KG1 (cell line): ENCODE measurements around the gene GPR155.
A peak's percentile ranks its signal among the peaks of the same experiment; 100 is the strongest.
"Not testable (repeated sequence)": the region's sequence is repeated elsewhere in the genome, so short reads cannot be mapped to it uniquely, and the experiment has no call there.

Experiments
- DNase-seq: peaks from one replicate; lab custom pipeline; 2025; lab: John Stamatoyannopoulos, UW

Gene GPR155

DNA sequence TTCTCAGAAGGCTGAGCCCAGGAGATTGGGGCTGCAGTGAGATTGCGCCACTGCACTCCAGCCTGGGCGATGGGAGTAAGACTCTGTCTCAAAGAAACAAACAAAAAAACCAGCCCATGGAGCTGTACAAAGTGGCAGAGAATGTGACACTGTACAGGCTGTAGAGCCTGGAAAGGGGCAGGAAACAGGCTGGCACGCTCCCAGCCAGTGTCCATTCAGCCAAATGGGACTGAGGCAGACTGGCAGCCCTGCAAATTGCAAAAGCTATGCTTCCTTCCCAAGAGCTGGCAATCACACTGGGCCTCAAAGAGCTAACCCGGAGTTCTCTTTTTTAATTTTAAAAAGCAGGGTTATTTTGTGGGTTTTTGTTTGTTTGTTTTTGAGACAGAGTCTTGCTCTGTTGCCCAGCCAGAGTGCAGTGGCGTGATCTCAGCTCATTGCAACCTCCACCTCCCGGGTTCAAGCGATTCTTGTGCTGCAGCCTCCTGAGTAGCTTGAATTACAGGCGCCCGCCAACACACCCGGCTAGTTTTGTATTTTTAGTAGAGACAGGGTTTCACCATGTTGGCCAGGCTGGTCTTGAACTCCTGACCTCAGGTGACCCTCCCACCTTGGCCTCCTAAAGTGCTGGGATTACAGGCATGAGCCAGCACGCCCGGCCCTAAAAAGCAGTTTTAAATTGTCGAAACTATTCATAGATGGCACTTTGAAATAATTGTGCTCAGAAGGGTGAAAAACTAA is 48.5 kb downstream of the GPR155 start:
- DNase-seq: no peak

DNA sequence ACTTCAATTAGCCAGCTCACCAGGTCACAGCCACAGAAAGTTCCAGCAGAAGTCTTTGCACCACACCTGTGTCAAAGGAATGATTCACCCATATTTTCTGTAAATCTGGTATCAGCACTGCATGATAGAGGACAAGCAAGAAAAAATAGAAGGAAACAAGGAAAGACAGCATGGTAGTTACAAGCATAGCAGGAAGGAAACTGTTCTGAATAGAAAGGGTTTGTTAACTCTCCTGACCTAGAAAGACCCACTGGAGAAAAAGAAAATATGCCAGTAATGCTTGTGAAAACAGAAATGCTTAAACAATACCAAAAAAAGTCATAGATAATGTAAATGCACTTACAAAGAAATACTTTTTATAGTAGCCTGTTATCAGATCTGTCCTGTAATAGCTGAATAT is 50.5 kb downstream of the GPR155 start:
- no peak for DNase-seq

DNA sequence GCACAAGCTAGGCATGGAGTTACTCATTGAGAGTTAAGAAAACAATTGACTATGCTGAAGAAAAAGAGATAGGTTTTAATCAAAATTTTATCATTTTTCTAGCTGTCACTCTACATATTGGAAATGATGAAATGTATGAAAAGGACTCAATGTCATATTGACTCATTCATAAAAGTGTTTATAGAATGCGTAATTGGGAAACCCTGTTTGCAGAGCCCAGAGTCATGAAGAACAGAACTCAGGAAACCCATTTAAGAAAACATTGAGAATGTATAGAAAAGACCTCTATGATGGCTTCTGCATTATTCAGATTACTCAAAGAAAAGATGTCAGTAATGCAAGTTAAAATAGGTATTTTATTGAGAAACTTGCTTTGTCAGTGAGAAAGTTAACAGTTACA is 54.9 kb downstream of the GPR155 start:
- no peak for DNase-seq

DNA sequence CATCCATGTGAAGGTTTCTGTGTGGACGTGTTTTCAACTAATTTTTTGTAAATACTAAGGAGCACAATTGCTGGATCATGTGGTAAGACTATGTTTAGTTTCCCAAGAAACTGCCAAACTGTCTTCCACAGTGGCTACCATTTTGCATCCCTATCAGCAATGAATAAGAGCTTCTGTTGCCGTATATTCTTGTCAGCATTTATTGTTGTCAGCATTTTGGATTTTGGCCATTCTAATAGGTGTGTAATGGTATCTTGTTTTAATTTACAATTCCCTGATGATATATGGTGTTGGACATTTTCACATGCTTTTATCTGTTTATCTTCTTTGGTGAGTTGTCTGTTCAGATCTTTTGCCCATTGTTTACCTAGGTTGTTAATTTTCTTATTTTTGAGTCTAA is 56.8 kb downstream of the GPR155 start:
- DNase-seq: no peak

DNA sequence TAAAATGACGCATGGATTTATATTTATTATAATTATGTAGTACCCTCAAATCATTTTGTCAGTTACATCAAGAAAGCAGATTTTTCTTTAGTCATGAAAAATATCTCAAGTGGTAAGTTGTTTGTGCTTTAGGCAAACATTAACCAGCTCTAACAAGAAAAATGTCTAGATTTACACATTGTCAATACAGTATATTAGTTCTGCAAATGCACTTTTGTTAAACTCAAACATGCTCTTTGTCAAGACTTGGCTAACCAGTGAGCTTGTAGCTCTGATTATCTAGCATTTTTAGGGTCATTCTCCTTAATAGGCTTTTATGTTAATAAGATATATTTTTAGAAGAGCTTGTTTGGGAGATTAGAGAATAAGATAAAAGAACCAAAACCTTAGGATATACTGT is 58.6 kb downstream of the GPR155 start:
- no peak for DNase-seq

DNA sequence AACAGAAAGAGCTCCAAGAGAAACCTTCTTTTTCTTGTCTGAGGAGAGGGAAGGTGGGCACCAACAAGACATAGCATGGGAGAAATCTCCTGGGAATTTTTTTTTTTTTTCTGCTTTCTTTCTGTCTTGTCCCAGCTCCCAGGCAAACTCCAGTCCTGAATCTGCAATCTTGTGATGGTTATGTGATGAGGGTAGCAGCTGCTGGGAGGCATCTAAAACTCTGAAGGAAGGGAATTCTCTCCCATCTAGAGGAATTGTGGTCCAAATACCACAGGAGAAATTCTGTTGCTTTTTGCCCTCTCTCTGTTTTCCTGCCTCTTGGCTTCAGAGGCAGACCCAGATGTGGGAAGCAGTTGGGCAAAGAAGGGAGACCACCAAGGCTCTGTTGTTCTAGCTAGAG is 74.6 kb downstream of the GPR155 start:
- no peak for DNase-seq

DNA sequence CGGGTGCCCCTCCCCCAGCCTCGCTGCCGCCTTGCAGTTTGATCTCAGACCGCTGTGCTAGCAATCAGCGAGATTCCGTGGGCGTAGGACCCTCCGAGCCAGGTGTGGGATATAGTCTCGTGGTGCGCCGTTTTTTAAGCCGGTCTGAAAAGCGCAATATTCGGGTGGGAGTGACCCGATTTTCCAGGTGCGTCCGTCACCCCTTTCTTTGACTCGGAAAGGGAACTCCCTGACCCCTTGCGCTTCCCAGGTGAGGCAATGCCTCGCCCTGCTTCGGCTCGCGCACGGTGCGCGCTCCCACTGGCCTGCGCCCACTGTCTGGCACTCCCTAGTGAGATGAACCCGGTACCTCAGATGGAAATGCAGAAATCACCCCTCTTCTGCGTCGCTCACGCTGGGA is 76.8 kb downstream of the GPR155 start:
- not testable (repeated sequence) for DNase-seq

DNA sequence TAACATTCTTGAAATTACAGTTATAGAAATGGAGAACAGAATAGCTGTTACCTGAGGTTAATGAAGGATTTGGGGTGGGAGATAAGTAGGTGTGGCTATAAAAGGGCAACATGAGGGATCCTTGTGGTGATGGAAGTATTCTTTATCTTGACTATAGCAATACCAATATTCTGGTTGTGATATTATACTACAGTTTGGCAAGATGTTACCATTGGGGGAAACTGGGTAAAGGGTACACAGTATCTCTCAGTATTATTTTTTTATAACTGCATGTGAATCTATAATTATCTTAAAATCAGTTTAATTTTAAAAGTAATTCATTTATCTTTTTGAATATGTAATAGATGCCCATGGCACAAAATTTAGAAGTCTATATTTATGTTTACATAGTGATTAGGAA is 83.2 kb downstream of the GPR155 start:
- no peak for DNase-seq

DNA sequence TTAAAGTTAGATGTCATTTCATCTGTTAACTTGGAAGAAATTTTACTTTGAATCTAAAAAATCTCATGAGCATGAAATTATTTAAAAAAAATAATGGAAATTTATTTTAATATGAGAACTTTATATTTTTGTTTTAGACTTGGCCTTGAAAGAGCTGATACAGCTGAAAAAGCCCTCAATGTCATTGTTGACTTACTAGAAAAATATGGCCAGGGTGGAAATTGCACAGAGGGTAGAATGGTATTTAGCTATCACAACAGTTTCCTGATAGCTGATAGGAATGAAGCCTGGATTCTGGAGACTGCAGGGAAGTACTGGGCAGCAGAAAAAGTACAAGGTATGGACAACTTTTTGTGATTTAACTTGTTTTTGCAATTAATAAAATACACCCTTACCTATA is 86.0 kb downstream of the GPR155 start:
- DNase-seq: no peak

DNA sequence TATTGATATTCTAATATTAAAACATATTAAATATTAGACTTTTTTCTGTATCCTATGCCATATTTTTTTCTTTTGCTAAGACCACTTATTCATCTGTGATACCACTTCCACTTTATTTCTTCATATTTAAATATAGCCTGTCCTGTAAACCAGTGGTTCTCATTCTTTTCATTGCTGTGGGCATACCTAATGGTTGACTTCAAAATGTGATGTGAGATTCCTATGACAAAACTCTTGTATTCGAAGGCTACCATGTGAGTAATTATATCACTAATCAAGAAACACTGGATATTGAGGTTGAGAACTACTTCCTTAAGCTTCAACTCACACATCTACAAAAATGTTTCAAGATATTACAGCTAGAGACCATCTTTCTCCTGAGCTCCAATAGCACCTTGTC is 87.7 kb downstream of the GPR155 start:
- no peak for DNase-seq

DNA sequence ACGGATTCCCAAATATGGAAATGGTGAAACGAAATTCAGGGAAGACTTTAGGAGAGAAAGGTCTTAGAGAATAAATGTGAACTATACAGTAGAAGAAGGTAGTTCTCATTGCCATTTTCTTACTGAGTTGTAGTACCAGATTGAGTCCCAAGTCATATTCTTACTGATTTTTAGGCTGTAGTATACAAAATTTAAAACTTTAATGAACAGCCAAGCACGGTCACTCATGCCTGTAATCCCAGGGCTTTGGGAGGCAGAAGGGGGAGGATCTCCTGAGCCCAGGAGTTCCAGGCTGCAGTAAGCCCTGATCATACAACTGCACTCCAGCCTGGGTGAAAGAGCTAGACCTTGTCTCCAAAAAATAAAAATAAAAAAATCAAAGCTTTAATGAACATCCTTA is 89.1 kb downstream of the GPR155 start:
- no peak for DNase-seq

DNA sequence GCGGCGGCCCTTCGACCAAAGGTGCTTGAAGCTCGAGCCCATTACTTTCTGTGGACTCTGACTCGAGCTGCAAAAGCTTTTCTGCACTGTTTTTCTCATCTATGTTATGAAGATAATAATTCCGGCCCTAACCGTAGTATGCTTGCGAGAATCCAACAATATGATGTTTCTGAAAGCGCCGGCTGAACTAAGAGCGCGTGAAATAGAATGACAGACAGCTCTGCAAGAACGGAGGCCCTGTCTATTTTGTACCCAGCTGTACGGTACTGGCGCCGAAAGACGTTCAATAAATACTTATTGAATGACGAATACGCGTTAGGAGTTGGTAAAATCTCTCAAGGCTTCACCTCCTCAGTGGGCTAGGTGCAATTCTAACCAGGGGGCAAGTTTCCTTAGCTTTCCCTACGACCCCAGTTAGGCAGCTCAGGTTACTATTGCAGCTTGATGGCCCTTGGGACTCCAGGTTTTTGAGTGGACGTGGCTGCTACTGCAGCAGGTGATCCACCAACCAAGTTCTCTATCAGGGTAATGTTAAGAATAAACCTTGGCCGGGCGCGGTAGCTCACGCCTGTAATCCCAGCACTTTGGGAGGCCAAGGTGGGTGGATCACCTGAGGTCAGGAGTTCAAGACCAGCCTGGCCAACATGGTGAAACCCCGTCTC is 90.7 kb downstream of the GPR155 start:
- DNase-seq: peak; percentile 44

DNA sequence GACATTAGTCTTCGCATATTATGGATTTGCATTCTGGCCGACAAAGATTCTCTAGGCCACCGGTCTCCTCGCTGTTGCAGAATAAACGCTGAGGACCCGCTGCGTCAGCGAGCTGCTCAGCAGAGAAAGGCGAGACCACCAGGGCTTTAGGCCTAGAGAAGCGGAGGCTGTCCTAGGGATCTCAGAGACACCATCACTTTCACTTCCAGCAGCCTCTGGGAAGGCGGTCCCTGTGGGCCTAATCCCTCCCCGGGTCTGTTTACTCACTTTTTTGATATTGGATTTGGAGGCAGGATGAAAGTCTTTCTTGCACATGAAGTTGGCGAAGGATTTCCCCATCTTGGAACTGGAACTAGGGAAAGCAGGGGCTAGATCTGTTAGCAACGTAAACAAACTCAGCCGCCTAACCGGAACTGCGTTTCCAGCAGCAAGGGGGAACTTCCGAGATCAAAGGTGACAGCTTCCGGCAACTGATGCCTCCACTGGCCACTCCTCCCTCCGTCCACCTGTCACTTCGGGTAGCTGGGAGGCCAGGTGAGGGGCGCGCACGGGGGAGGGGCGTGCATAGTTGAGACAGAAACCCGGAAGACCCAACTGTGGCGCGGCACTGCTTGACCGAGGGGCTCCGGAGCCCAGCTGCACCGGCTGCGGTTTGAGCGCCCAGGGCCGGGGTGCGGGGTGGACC is 91.4 kb downstream of the GPR155 start, which contains the start of gene SCRN3:
SCRN3 (plus strand) TSS at position 447 of the 685 bp plus-strand sequence. CDS start 2,554 bp downstream, outside the sequence.
- DNase-seq: peak; percentile 54

DNA sequence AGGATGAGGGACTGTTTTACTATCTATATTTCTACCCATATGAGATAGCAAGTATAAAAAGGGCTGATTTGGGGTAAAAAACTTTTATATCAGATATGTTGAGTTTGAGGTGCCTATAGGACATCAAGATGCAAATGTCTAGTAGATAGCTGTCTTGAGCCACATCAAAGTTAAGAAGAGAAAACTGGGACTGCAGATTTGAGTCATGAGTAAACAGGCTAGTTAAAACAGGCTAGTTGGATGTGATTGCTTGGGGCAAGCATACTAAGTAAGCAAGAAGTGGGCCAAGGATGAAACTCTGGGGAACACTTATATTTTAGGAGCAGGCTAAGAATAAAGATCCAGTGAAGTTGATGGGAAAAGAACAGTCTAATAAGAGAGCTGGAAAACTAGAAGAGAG is 94.1 kb downstream of the GPR155 start:
- DNase-seq: no peak

DNA sequence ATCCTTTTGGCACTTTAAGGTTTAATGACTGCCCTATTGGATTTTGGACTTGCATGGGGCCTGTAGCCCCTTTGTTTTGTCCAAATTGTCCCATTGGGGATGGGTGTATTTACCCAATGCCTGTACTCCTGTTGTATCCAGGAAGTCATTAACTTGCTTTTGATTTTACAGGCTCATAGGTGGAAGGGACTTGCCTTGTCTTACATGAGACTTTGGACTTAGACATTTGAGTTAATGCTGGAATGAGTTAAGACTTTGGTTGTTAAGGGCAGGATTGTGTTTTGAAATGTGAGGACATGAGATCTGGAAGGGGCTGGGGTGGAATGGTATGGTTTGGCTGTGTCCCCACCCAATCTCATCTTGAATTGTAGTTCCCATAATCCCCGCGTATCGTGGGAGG is 96.5 kb downstream of the GPR155 start:
- not testable (repeated sequence) for DNase-seq

DNA sequence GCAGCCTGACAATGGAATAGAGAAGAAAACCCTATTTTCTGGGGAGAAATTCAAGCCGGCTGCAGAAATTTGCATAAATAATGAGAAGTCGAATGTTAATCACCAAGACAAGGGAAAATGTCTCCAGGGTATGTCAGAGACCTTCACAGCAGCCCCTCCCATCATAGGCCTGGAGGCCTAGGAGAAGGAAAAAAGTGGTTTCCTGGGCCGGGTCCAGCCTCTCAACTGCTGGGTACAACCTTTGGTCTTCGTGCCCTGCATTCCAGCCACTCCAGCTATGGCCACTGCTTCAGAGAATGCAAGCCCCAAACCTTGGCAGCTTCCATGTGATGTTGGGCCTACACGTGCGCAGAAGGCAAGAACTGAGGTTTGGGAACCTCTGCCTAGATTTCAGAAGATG is 97.3 kb downstream of the GPR155 start:
- no peak for DNase-seq

DNA sequence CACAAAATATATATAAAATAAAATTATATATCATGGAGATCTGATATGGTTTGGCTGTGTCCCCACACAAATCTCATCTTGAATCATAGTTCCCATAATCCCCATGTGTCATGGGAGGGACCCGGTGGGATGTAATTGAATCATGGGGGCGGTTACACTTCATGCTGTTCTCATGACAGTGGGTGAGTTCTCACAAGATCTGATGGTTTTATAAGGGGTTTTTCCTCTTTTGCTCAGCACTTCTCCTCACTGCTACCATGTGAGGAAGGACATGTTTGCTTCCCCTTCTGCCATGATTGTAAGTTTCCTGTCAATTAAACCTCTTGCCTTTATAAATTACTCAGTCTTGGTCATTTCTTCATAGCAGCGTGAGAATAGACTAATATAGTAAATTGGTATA is 98.1 kb downstream of the GPR155 start:
- not testable (repeated sequence) for DNase-seq

DNA sequence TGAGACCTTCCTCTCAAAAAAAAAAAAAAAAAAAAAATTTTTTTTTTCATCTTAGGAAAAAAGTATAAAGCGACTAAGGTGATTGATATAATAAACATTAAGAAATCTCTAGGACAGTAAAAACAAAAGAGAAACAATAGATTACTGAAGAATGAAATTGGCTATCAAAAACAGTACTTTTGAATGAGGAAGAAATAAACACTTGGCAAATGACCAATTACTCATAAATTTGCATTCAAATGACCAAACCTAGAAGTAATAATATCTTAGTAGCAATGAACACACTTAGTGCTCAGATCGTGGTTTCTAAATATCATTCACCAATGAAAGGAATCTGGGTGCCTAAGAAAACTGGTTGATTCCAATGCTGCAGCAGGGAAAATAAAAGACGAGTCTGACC is 101.6 kb downstream of the GPR155 start:
- no peak for DNase-seq

DNA sequence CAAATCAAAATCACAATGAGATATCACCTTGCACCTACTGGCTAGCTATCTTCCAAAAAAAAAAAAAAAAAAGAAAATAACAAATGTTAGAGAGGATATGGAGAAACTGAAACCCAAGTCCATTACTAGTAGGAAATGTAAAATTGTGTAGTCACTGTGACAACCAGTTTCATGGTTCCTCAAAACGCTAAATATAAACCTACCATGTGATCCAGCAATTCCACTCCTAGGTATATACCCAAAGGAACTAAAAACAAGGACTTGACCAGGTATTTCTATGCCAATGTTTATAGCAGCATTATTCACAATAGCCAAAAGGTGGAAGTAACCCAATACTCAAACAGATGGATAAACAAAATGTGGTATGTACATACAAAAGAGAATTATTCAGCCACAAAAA is 103.0 kb downstream of the GPR155 start:
- no peak for DNase-seq
